Skeletal muscle satellite cell (primary cell): Measurements from ENCODE around the gene LRRC3B.

ENCODE experiments used
- H3K27me3 ChIP-seq: 2 replicates; pipeline ENCODE4 v1.7.0; 2013; ENCODE audit warnings: low read length; ENCODE audit not compliant: control insufficient read depth, insufficient read depth
- H3K36me3 ChIP-seq: 2 replicates; pipeline ENCODE4 v1.7.0; 2013; ENCODE audit warnings: mild to moderate bottlenecking, control low read depth, low read length; ENCODE audit not compliant: insufficient read depth
- H3K4me1 ChIP-seq: 2 replicates; pipeline ENCODE4 v1.7.0; 2013; ENCODE audit warnings: low read length; ENCODE audit not compliant: control insufficient read depth, insufficient read depth
- H3K4me2 ChIP-seq: 2 replicates; pipeline ENCODE4 v1.7.0; 2013; ENCODE audit warnings: mild to moderate bottlenecking, low read length
- H3K4me3 ChIP-seq: 2 replicates; pipeline ENCODE4 v1.7.0; 2013; ENCODE audit warnings: low read length
- H3K9ac ChIP-seq: 2 replicates; pipeline ENCODE4 v1.7.0; 2013; ENCODE audit warnings: mild to moderate bottlenecking, low read depth, low read length, moderate library complexity
- H3K9me3 ChIP-seq: replicated peaks from 2 replicates; pipeline ENCODE4 v1.7.0; 2013; ENCODE audit warnings: mild to moderate bottlenecking, control low read depth, low read length

Gene LRRC3B

GRCh38 chr3:26714485-26714884 is 91.9 kb downstream of the LRRC3B start:
- H3K9ac ChIP-seq = no peak overlapping the region
- no peaks in the 10 kb centered on the region for H3K9me3 ChIP-seq
- H3K4me1 ChIP-seq = no peaks in the 10 kb centered on the region
- H3K27me3 ChIP-seq = no peaks in the 10 kb centered on the region
- H3K36me3 ChIP-seq = no peaks in the 10 kb centered on the region
- no peak overlapping the region for H3K4me2 ChIP-seq
- H3K4me3 ChIP-seq = no peak overlapping the region

GRCh38 chr3:26715431-26715830 is 92.9 kb downstream of the LRRC3B start:
- H3K4me1 ChIP-seq = no peaks in the 10 kb centered on the region
- H3K27me3 ChIP-seq = no peaks in the 10 kb centered on the region
- H3K4me3 ChIP-seq = no peak overlapping the region
- no peak overlapping the region for H3K4me2 ChIP-seq
- no peaks in the 10 kb centered on the region for H3K9me3 ChIP-seq
- no peak overlapping the region for H3K9ac ChIP-seq
- no peaks in the 10 kb centered on the region for H3K36me3 ChIP-seq

DNA sequence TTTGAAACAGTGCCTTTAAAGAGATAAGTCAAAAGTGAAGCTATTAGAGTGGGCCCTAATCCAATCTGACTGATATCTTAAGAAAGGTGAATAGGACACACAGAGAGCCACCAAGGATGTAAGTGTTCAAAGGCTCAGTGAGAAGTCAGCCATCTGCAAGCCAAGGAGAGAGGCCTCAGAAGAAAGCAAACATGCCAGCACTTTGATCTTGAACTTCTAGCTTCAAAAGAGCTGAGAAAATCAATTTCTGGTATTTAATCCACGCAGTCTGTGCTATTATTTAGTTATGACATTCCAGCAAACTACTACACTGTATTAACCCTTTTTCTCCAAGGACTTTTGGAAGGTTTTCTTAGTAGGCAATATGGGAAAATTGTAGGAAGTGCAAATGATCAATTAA is 95.7 kb downstream of the LRRC3B start:
- no peaks in the 10 kb centered on the region for H3K27me3 ChIP-seq
- no peak overlapping the region for H3K4me3 ChIP-seq
- no peak overlapping the region for H3K4me2 ChIP-seq
- no peak overlapping the region for H3K9ac ChIP-seq
- H3K4me1 ChIP-seq = no peaks in the 10 kb centered on the region
- H3K9me3 ChIP-seq = no peaks in the 10 kb centered on the region
- no peaks in the 10 kb centered on the region for H3K36me3 ChIP-seq

DNA sequence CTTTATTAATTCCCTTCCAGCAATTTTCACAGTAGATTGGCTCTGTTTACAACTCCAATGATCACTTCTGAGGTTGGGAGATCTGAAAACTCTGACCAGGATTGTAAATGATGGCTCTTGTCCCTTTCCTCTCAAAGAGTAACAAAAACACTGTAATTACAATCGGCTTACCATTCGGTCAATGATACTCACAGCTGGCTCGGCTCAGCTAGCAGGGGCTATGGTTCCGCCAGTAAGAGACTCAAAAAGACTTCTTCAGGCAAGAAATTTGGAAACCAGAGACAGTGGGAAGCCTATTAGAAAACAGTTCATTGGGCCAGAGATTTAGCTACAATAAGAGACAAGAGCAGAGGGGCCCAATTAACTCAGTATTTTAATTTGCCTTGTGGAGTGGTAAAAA is 96.6 kb downstream of the LRRC3B start:
- Histone ChIP-seq H3K9ac (no peak overlapping the region), H3K36me3 (no peaks in the 10 kb centered on the region), H3K4me2 (no peak overlapping the region), H3K4me3 (no peak overlapping the region), H3K4me1 (no peaks in the 10 kb centered on the region), H3K27me3 (no peaks in the 10 kb centered on the region), H3K9me3 (no peaks in the 10 kb centered on the region)

DNA sequence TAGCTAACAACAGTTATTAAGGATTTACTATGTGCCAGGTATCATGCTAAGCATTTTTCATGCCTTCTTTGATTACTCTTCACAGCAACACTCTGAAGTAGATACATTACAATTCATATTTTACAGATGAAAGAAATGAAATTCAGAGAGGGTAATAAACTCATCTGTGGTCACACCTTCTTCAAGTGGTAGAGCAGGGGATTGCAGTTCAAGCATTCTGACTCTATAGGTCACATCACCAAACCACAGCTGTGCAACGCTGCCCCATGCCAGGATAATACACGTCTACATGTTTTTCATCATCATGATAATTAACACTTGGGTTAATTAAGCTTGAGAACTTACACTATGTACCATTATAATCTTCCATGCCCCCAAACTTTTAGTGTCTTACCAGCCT is 98.5 kb downstream of the LRRC3B start:
- no peak overlapping the region for H3K4me2 ChIP-seq
- H3K4me3 ChIP-seq = no peak overlapping the region
- H3K36me3 ChIP-seq = no peaks in the 10 kb centered on the region
- no peaks in the 10 kb centered on the region for H3K9me3 ChIP-seq
- H3K9ac ChIP-seq = no peak overlapping the region
- no peaks in the 10 kb centered on the region for H3K27me3 ChIP-seq
- H3K4me1 ChIP-seq = no peaks in the 10 kb centered on the region

GRCh38 chr3:26731843-26732242 is 109.3 kb downstream of the LRRC3B start:
- H3K4me1 ChIP-seq = no peaks in the 10 kb centered on the region
- no peak overlapping the region for H3K4me3 ChIP-seq
- H3K9me3 ChIP-seq = no peaks in the 10 kb centered on the region
- H3K4me2 ChIP-seq = no peak overlapping the region
- no peaks in the 10 kb centered on the region for H3K27me3 ChIP-seq
- no peak overlapping the region for H3K9ac ChIP-seq
- no peaks in the 10 kb centered on the region for H3K36me3 ChIP-seq

GRCh38 chr3:26750263-26750662 is 127.7 kb downstream of the LRRC3B start:
- no peak overlapping the region for H3K9ac ChIP-seq
- no peak overlapping the region for H3K4me2 ChIP-seq
- no peak overlapping the region for H3K4me3 ChIP-seq
- H3K9me3 ChIP-seq = no peaks in the 10 kb centered on the region
- no peaks in the 10 kb centered on the region for H3K36me3 ChIP-seq
- no peaks in the 10 kb centered on the region for H3K27me3 ChIP-seq
- H3K4me1 ChIP-seq = no peaks in the 10 kb centered on the region

DNA sequence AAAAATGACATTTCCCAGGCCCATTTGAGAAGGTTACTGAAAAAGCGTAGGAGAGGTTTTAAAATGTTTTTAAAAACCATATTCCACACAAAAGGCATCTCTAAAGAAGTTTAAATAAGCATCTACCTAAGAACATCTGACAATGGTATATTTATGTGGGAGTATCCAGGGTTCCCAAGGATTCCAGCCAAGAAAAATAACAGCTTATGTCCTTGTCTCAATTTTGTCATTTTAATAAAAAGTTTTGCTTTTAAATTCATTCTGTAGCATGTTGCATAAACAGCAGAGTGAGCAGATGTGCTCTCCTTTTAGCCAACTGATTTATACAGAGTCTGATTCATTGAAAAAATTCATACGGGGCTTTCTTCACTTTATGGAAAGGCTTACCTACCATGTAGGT is 129.9 kb downstream of the LRRC3B start:
- Histone ChIP-seq H3K4me1 (no peaks in the 10 kb centered on the region), H3K36me3 (no peaks in the 10 kb centered on the region), H3K27me3 (no peaks in the 10 kb centered on the region), H3K4me3 (no peak overlapping the region), H3K4me2 (no peak overlapping the region), H3K9ac (no peak overlapping the region), H3K9me3 (no peaks in the 10 kb centered on the region)

DNA sequence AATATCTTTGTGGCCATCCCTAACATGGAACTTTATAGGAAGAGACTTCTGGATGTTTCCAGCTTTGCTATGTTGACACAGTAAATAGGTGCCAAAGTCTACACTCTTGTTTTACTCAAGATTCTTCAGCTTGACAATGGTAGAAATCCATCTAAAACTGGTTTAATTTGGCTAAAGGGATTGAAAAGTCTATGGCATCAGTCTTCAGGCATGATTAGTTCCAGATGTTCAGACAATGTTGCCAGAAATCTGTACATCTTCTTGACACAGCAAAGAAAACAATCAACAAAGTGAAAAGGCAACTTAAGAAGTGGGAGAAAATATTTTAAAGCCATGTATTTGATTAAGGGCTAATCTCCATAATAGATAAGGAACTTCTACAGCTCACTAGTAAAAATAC is 130.5 kb downstream of the LRRC3B start:
- Histone ChIP-seq H3K4me3 (no peak overlapping the region), H3K4me1 (no peaks in the 10 kb centered on the region), H3K27me3 (no peaks in the 10 kb centered on the region), H3K36me3 (no peaks in the 10 kb centered on the region), H3K9me3 (no peaks in the 10 kb centered on the region), H3K9ac (no peak overlapping the region), H3K4me2 (no peak overlapping the region)

DNA sequence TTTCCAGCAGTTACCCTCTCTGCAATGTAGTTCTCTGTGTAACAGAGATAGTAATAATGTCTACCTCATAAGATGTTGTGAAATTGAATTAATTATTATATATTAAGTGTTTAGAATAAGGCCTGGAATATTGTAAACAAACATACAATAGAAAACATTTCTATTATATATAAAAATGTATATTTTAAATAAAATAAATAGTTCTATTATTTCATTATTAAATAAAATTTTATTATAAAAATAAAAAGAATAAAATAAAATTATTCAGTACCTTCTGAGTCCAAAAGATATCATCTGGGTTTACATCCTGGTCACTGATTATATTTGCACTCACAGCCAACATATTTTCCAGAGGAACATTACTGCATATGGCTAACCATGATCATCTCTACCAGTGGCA is 135.4 kb downstream of the LRRC3B start:
- Histone ChIP-seq H3K4me1 (no peaks in the 10 kb centered on the region), H3K4me3 (no peak overlapping the region), H3K4me2 (no peak overlapping the region), H3K27me3 (no peaks in the 10 kb centered on the region), H3K36me3 (no peaks in the 10 kb centered on the region), H3K9ac (no peak overlapping the region), H3K9me3 (no peaks in the 10 kb centered on the region)
